Transverse colon (tissue), 4 donors: Measurements from ENCODE around the gene EYA2. TPM values are rescaled to one million over a fixed set of nuclear protein-coding genes. Genes with fewer than 3 reads are reported as not detected.

ENCODE experiments used
- DNase-seq: peaks from one replicate; pipeline ENCODE4 v3.0.0-alpha.2; 2019
- H3K27ac ChIP-seq, 4 donors: fragments of 200-600 bp; sonication (generic); 2 replicates each; pipeline ENCODE4 v1.5.1; 2016 to 2018; ENCODE audit warnings: inconsistent platforms in 4 of 4
- H3K27me3 ChIP-seq: fragments of 200-600 bp; sonication (generic); 2 replicates; pipeline ENCODE4 v1.5.1; 2017; ENCODE audit warnings: inconsistent platforms
- H3K36me3 ChIP-seq, 4 donors: fragments of 200-600 bp; sonication (generic); 2 replicates each; pipeline ENCODE4 v1.5.1; 2017 to 2019; ENCODE audit warnings: inconsistent platforms in 4 of 4
- H3K4me1 ChIP-seq, 4 donors: fragments of 200-600 bp; sonication (generic); 2 replicates each; pipeline ENCODE4 v1.5.1; 2017 to 2020; ENCODE audit warnings: inconsistent platforms in 4 of 4
- H3K4me3 ChIP-seq, 4 donors: fragments of 200-600 bp; sonication (generic); 1 replicate in 1 of 4; 2 replicates in 3 of 4; pipeline versions ENCODE4 v1.5.1 to v1.6.1; 2017 to 2019; ENCODE audit warnings: inconsistent platforms in 4 of 4
- H3K9me3 ChIP-seq, 2 donors: fragments of 200-600 bp; sonication (generic); 2 replicates each; pipeline ENCODE4 v1.5.1; 2017 to 2019; ENCODE audit warnings: inconsistent platforms in 2 of 2
- EP300 ChIP-seq: sonication (generic); formaldehyde crosslinking; IDR thresholded peaks from one replicate; pipeline ENCODE4 v1.6.1; 2017; ENCODE audit warnings: antibody characterized with exemption, low read depth
- POLR2A ChIP-seq: fragments of 450-650 bp; IDR thresholded peaks from one replicate; pipeline ENCODE4 v1.6.1; 2016; ENCODE audit warnings: antibody characterized with exemption, mild to moderate bottlenecking, moderate library complexity
- POLR2AphosphoS5 ChIP-seq, 3 donors: sonication (generic); formaldehyde crosslinking; IDR thresholded peaks; one replicate each; pipeline ENCODE4 v1.6.1; 2016; ENCODE audit warnings: antibody characterized with exemption in 3 of 3
- WGBS, 2 donors: methylation state at CpG; one replicate each; pipeline ENCODE4 v1.1.5; 2018; ENCODE audit warnings: low coverage in 1 of 2; 5-methylcytosine and 5-hydroxymethylcytosine counted together
- in situ Hi-C, 4 donors: fragments of 200-750 bp; cut with MboI; loops; one replicate each; pipeline versions ENCODE4 v1.15.0 to v1.15.1; 2017; ENCODE audit warnings: low sequenced_read_pairs in 3 of 4, low pct_ligation_motif_present in 1 of 4, low pct_unique_long_range_greater_than_20kb in 1 of 4
- intact Hi-C: fragments of 100-400 bp; cut with DNase I; formaldehyde crosslinking; loops from one replicate; pipeline ENCODE4 v1.15.1; 2023; ENCODE audit warnings: low total_unique reads
- total RNA-seq, 4 donors: library from RNA; depleted of rRNA; stranded (reverse); fragments of >200 nt; gene quantifications; one replicate each; pipeline ENCODE4 v1.1.0, GENCODE V29; 2016
- TF ChIP-seq, protein P1 (sequence below), 5 experiments: fragments of 200-600 bp in 3 of 5; fragments of 450-650 bp in 2 of 5; sonication (generic) in 3 of 5; IDR thresholded peaks; 1 replicate in 2 of 5; 2 replicates in 3 of 5; pipeline ENCODE4 v1.5.1; 2016 to 2017; ENCODE audit warnings: antibody characterized with exemption in 5 of 5, inconsistent platforms in 3 of 5, mild to moderate bottlenecking in 2 of 5, moderate library complexity in 1 of 5

EYA2 gene
- total RNA-seq, 4 donors from 2014 or later = 4.5 to 17.5 (median 10.9) TPM

DNA sequence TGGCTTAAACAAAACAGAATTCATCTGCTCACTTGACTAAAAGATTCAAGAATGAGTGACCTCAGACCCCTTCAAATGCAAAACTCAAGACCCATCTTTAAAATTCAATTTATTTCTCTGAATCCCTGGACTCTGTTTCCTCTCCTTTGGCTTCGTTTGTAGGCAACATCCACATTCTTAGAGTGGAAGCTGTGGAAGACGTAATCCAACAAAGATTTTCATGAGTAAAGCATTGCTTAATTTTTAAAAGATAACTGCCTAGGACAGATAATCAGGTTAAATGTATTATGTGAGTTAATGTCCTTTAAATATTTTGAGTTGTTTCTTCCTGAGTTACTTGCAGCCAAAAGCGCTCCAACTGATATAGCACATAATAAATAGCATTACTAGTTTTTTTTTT is 297.3 kb downstream of the EYA2 start:
- H3K27me3 ChIP-seq = no peaks in the 10 kb centered on the region
- no peak overlapping the region for H3K27ac ChIP-seq
- no peaks in the 10 kb centered on the region for H3K9me3 ChIP-seq
- 83 to 88% methylated on average over 3 of the region's 3 CpGs for WGBS, 2 donors
- no peaks in the 10 kb centered on the region for H3K36me3 ChIP-seq
- no peak for TF ChIP-seq POLR2A
- TF ChIP-seq, protein P1, sequence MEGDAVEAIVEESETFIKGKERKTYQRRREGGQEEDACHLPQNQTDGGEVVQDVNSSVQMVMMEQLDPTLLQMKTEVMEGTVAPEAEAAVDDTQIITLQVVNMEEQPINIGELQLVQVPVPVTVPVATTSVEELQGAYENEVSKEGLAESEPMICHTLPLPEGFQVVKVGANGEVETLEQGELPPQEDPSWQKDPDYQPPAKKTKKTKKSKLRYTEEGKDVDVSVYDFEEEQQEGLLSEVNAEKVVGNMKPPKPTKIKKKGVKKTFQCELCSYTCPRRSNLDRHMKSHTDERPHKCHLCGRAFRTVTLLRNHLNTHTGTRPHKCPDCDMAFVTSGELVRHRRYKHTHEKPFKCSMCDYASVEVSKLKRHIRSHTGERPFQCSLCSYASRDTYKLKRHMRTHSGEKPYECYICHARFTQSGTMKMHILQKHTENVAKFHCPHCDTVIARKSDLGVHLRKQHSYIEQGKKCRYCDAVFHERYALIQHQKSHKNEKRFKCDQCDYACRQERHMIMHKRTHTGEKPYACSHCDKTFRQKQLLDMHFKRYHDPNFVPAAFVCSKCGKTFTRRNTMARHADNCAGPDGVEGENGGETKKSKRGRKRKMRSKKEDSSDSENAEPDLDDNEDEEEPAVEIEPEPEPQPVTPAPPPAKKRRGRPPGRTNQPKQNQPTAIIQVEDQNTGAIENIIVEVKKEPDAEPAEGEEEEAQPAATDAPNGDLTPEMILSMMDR (IDR thresholded peaks at IDR 0.05) = no peak
- TF ChIP-seq EP300 = no peak
- TF ChIP-seq POLR2AphosphoS5 (IDR thresholded peaks at IDR 0.05) = no peak
- no peak overlapping the region for H3K4me3 ChIP-seq
- H3K4me1 ChIP-seq = peaks cover 0 to 6% (median 2%) of the 10 kb centered on the region in 4 donors
- intact Hi-C loops (loop anchor here (10.0 kb wide), 1 partner anchor 433 kb away; no protein-coding TSS in a partner anchor), in situ Hi-C loops (loop anchor here in 3 of 4 donors (10.0 to 25.0 kb wide), 4 partner anchors 193 to 433 kb away; no protein-coding TSS in a partner anchor)
- DNase-seq = no peak

DNA sequence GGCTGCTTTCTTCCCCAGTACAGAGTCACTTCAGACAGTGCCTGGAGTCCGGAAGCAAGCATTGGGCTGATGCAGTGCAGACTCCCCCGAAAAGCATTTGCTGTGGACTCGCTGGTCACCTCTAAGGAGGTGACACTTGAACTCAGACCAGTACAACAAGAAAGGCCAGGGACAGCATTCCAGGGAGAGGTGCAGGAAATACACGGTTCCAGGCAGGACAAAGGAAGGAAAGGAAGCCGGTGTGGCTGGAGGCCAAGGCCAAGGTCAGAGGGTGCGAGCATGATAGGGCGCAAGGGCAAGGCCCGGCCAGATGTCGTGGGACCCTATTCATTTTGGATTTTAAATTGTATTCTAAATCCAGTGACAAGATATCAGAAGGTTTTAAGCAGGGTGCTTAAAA is 300.9 kb downstream of the EYA2 start:
- no peak overlapping the region for H3K4me3 ChIP-seq
- peaks cover 0 to 6% (median 2%) of the 10 kb centered on the region in 4 donors for H3K4me1 ChIP-seq
- intact Hi-C loops (loop anchor here (10.0 kb wide), 1 partner anchor 429 kb away; no protein-coding TSS in a partner anchor), in situ Hi-C loops (loop anchor here in 3 of 4 donors (10.0 to 25.0 kb wide), 4 partner anchors 189 to 429 kb away; no protein-coding TSS in a partner anchor)
- TF ChIP-seq EP300 = no peak
- TF ChIP-seq, protein P1 (IDR thresholded peaks at IDR 0.05) = no peak
- TF ChIP-seq POLR2A = no peak
- no peak for TF ChIP-seq POLR2AphosphoS5 (IDR thresholded peaks at IDR 0.05)
- no peaks in the 10 kb centered on the region for H3K36me3 ChIP-seq
- 73 to 74% methylated on average over 9 of the region's 9 CpGs for WGBS, 2 donors
- DNase-seq = no peak
- no peaks in the 10 kb centered on the region for H3K9me3 ChIP-seq
- H3K27me3 ChIP-seq = no peaks in the 10 kb centered on the region
- no peak overlapping the region for H3K27ac ChIP-seq

DNA sequence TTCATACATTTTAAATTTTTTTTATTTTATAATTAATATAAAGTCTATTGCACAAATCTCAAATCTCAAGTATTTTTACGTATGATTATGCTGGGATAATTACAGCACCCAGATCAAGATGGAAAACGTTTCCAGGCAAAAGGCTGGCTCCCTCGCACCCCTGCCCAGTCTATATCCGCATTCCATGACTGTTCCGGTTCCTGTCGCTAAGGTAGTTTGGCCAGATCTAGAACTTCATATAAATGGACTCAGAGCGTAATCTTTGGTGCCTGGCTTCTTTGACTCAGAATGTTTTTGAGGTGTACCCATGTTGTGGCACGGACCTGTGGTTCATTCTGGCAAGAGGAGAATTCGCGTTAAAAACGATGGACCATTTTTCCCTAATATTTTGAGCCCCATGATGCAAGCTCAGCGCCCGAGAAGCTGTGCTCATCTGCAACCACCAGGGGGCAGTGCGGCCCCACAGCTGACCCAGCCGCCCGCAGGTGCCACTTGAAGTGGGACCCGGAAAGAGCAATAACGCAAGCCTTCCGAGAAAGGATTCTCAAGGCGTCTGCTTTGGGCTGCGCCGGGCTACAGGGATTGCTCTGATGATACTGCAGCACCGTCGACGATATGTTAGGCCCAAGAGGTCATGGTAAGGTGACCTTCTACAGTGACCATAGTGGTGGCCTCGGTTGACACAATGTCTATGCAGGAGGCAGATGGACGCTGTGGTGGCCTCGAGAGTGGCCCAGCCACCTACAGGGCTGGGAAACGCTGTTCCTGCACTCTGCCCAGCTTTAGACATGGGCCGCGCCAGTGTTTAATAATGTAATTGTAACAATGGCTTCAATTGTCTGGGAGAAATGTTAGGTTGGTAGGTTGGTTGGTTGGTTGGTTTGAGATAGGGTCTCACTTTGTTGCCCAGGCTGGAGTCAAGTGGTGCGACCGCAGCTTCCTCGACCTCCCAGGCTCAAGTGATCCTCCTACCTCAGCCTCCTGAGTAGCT is 301.7 kb downstream of the EYA2 start:
- in situ Hi-C loops (loop anchor here in 3 of 4 donors (10.0 to 25.0 kb wide), 4 partner anchors 188 to 428 kb away; no protein-coding TSS in a partner anchor), intact Hi-C loops (loop anchor here (10.0 kb wide), 1 partner anchor 428 kb away; no protein-coding TSS in a partner anchor)

More for the DNA sequence above, 301.7 kb downstream of the EYA2 start:
- H3K27me3 ChIP-seq = no peaks in the 10 kb centered on the region
- WGBS, 2 donors = 42 to 53% methylated on average over 7 to 29 of the region's 34 CpGs
- H3K4me3 ChIP-seq = no peak overlapping the region
- peak; percentile 81 for DNase-seq
- peaks cover 0 to 6% (median 2%) of the 10 kb centered on the region in 4 donors for H3K4me1 ChIP-seq
- H3K36me3 ChIP-seq = no peaks in the 10 kb centered on the region
- H3K27ac ChIP-seq = no peak overlapping the region
- no peaks in the 10 kb centered on the region for H3K9me3 ChIP-seq
- TF ChIP-seq POLR2AphosphoS5 (IDR thresholded peaks at IDR 0.05) (peak in 1 of 3 donors; percentile 8), EP300 (no peak), POLR2A (no peak)
- TF ChIP-seq, protein P1 (IDR thresholded peaks at IDR 0.05) = peak; percentile 91 to 99 (median 97)
